BE2C (cell line): ENCODE results near the gene DLG2.

Experiments used
- DNase-seq: peaks from one replicate; pipeline ENCODE4 v3.0.0-alpha.2; 2020
- H3K27me3 ChIP-seq: fragments of 250-450 bp; sonication (Bioruptor Pico); 2 replicates; pipeline ENCODE4 v1.5.1; 2020; ENCODE audit warnings: mild to moderate bottlenecking
- H3K36me3 ChIP-seq: fragments of 250-450 bp; sonication (Bioruptor Pico); 2 replicates; pipeline ENCODE4 v1.5.1; 2020; ENCODE audit warnings: mild to moderate bottlenecking
- H3K4me1 ChIP-seq: fragments of 250-450 bp; sonication (Bioruptor Pico); 2 replicates; pipeline ENCODE4 v1.5.1; 2020
- H3K4me3 ChIP-seq: 2 replicates; pipeline ENCODE4 v1.5.1; 2011; ENCODE audit warnings: low read depth, low read length
- H3K9me3 ChIP-seq: fragments of 250-450 bp; sonication (Bioruptor Pico); 2 replicates; pipeline ENCODE4 v1.5.1; 2020
- CTCF ChIP-seq: IDR thresholded peaks from 2 replicates; pipeline ENCODE4 v1.5.1; 2012; ENCODE audit warnings: mild to moderate bottlenecking, low read depth, low read length

Gene DLG2

GRCh38 chr11:85171648-85172257 is 455.4 kb downstream of the DLG2 start:
- Histone ChIP-seq H3K4me3 (no peak overlapping the region), H3K4me1 (no peaks in the 10 kb centered on the region), H3K36me3 (no peaks in the 10 kb centered on the region), H3K9me3 (no peaks in the 10 kb centered on the region), H3K27me3 (no peaks in the 10 kb centered on the region)
- TF ChIP-seq CTCF, result no peak
- DNase-seq, result no peak

- H3K4me3 ChIP-seq, result no peak overlapping the region
- no peak for DNase-seq
- H3K4me1 ChIP-seq, result no peaks in the 10 kb centered on the region
- no peak for TF ChIP-seq CTCF
- no peaks in the 10 kb centered on the region for H3K9me3 ChIP-seq
- H3K27me3 ChIP-seq, result no peaks in the 10 kb centered on the region
- H3K36me3 ChIP-seq, result no peaks in the 10 kb centered on the region
Observed at GRCh38 chr11:85170184-85170583, 457.0 kb downstream of the DLG2 start.

- Histone ChIP-seq H3K4me1 (no peaks in the 10 kb centered on the region), H3K36me3 (no peaks in the 10 kb centered on the region), H3K27me3 (no peaks in the 10 kb centered on the region), H3K4me3 (no peak overlapping the region), H3K9me3 (no peaks in the 10 kb centered on the region)
- no peak for DNase-seq
- no peak for TF ChIP-seq CTCF
Observed at GRCh38 chr11:85167471-85167870, 459.7 kb downstream of the DLG2 start.

- Histone ChIP-seq H3K9me3 (no peaks in the 10 kb centered on the region), H3K27me3 (no peaks in the 10 kb centered on the region), H3K4me1 (no peaks in the 10 kb centered on the region), H3K4me3 (no peak overlapping the region), H3K36me3 (no peaks in the 10 kb centered on the region)
- no peak for DNase-seq
- no peak for TF ChIP-seq CTCF
Observed at GRCh38 chr11:85167038-85167437, 460.1 kb downstream of the DLG2 start.

GRCh38 chr11:85165819-85166218 is 461.3 kb downstream of the DLG2 start:
- no peaks in the 10 kb centered on the region for H3K4me1 ChIP-seq

More at GRCh38 chr11:85165819-85166218, 461.3 kb downstream of the DLG2 start:
- no peak for DNase-seq
- Histone ChIP-seq H3K4me3 (no peak overlapping the region), H3K36me3 (no peaks in the 10 kb centered on the region), H3K27me3 (no peaks in the 10 kb centered on the region), H3K9me3 (no peaks in the 10 kb centered on the region)
- TF ChIP-seq CTCF, result no peak
